Measurements from ENCODE around the gene GGA2.

GGA2 gene

DNA sequence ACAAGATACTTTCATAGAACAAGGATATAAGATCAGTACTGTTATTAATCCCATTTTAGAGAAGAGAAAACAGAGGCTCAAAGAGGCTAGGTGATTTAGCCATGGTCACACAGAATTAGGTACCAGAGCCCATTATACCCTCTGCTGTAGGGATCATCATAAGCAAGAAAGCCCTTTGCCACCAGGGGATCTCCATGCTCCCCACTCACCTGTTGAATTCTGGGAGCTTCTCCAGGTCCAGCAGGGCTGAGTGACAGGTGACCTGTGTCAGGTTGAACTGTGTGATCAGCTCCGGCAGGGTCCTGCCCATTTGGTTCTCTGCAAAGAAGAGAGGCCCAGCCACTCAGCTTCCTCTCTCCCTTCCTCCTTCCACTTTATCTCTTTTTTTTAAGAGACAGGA is 22.2 kb upstream of the GGA2 start:
- no peak overlapping the region for H3K4me3 ChIP-seq (replicated peaks; ENCODE audit: low read depth, low read length)
- TF ChIP-seq, protein P1, sequence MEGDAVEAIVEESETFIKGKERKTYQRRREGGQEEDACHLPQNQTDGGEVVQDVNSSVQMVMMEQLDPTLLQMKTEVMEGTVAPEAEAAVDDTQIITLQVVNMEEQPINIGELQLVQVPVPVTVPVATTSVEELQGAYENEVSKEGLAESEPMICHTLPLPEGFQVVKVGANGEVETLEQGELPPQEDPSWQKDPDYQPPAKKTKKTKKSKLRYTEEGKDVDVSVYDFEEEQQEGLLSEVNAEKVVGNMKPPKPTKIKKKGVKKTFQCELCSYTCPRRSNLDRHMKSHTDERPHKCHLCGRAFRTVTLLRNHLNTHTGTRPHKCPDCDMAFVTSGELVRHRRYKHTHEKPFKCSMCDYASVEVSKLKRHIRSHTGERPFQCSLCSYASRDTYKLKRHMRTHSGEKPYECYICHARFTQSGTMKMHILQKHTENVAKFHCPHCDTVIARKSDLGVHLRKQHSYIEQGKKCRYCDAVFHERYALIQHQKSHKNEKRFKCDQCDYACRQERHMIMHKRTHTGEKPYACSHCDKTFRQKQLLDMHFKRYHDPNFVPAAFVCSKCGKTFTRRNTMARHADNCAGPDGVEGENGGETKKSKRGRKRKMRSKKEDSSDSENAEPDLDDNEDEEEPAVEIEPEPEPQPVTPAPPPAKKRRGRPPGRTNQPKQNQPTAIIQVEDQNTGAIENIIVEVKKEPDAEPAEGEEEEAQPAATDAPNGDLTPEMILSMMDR (IDR thresholded peaks at IDR 0.05; ENCODE audit: low read length, missing control alignments), result no peak
- DNase-seq (ENCODE audit: low read depth), result no peak

GRCh38 chr16:23530062-23530461 is 19.8 kb upstream of the GGA2 start:
- no peak for DNase-seq (ENCODE audit: low read depth)
- H3K4me3 ChIP-seq (replicated peaks; ENCODE audit: low read depth, low read length), result no peak overlapping the region
- TF ChIP-seq, protein P1 (IDR thresholded peaks at IDR 0.05; ENCODE audit: low read length, missing control alignments), result no peak

- TF ChIP-seq, protein P1 (IDR thresholded peaks at IDR 0.05; ENCODE audit: low read length, missing control alignments), result no peak
- H3K4me3 ChIP-seq (replicated peaks; ENCODE audit: low read depth, low read length), result no peak overlapping the region
- DNase-seq (ENCODE audit: low read depth), result no peak
These were observed 18.5 kb upstream of the GGA2 start for GRCh38 chr16:23528644-23529310.

GRCh38 chr16:23527961-23528643 is 17.8 kb upstream of the GGA2 start:
- TF ChIP-seq, protein P1 (IDR thresholded peaks at IDR 0.05; ENCODE audit: low read length, missing control alignments), result no peak
- H3K4me3 ChIP-seq (replicated peaks; ENCODE audit: low read depth, low read length), result no peak overlapping the region

DNA sequence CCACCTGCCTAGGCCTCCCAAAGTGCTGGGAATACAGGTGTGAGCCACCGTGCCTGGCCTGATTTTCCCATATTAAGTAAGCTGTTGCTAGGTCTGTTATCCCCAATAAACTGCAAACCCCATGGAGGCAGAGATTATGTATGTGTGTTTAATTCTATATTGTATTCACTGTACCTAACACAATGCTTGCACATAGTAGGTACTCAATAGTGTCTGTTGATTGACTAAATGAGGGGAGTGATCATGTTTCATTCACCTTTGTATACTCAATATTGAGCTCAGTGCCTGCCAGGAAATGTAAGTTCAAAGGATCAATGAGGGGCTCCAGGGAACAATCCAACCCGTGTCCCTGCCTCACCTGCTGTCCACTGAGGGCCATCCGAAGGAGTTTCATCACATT is 14.6 kb upstream of the GGA2 start:
- no peak for DNase-seq (ENCODE audit: low read depth)
- no peak overlapping the region for H3K4me3 ChIP-seq (replicated peaks; ENCODE audit: low read depth, low read length)
- TF ChIP-seq, protein P1 (IDR thresholded peaks at IDR 0.05; ENCODE audit: low read length, missing control alignments), result no peak

More at GRCh38 chr16:23527961-23528643, 17.8 kb upstream of the GGA2 start:
- no peak for DNase-seq (ENCODE audit: low read depth)

- TF ChIP-seq, protein P1 (IDR thresholded peaks at IDR 0.05; ENCODE audit: low read length, missing control alignments), result no peak
- DNase-seq (ENCODE audit: low read depth), result no peak
- H3K4me3 ChIP-seq (replicated peaks; ENCODE audit: low read depth, low read length), result no peak overlapping the region
These were observed 13.6 kb upstream of the GGA2 start for GRCh38 chr16:23523876-23524385.
